ENCODE data around the gene C1QTNF2. TPM values are rescaled to one million over a fixed set of nuclear protein-coding genes. Genes with fewer than 3 reads are reported as not detected.

C1QTNF2 gene
- total and polyA plus RNA-seq, 2 of the 8 experiments (the other 6 are each of a cell fraction or from before 2014, with no cell fraction given) = 1.0 to 2.0 TPM

DNA sequence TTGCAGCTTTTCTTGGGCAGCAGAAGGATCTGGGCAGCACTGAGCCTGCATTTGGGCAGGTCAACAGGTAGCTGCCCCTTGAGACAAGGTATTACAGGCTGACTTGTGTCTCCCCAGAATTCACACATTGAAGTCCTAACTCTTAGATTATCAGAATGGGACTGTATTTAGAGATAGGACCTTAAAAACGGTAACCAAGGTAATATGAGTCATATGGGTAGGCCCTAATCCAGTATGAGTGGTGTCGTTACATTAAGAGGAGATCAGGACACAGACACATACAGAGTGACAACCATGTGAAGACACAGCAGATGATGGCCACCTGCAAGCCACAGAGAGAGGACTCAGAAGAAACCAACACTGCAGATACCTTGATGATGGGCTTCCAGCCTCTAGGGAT lies 3.2 kb downstream of the C1QTNF2 start:
- Histone ChIP-seq H2BK15ac (ENCODE audit: low read length) (no peak overlapping the region), H3K36me3 (ENCODE audit: control insufficient read depth in 2 of 4, insufficient read depth in 4 of 4, low read length in 3 of 4) (no peaks in the 10 kb centered on the region), H2BK20ac (ENCODE audit: low read length) (no peak overlapping the region), H4K5ac (ENCODE audit: insufficient read length, low read depth, low read length) (no peak overlapping the region), H4K20me1 (replicated peaks in 1 of 2; ENCODE audit: control insufficient read depth in 1 of 2, insufficient read depth in 2 of 2, low read length in 2 of 2) (no peaks in the 10 kb centered on the region), H3K23me2 (ENCODE audit: low read depth, low read length) (0 out of 2 replicates have a peak, but pooled peaks cover 4% of the 10 kb centered on the region), H3K27me3 (replicated peaks in 1 of 4; ENCODE audit: control insufficient read depth in 3 of 4, extremely low read depth in 1 of 4, insufficient read depth in 3 of 4, low read length in 3 of 4) (peaks cover 1 to 15% (median 10%) of the 10 kb centered on the region in 4 experiments), H3K4me1 (replicated peaks in 1 of 4; ENCODE audit: control insufficient read depth in 3 of 4, insufficient read depth in 4 of 4, low read length in 3 of 4) (peaks cover 3 to 5% (median 4%) of the 10 kb centered on the region in 4 experiments; a peak in 4 of 7 replicates), H3K4me3 (ENCODE audit: extremely low read depth in 1 of 4, insufficient read depth in 2 of 4, low read depth in 3 of 4, low read length in 4 of 4) (no peak overlapping the region), H2BK120ac (replicated peaks; ENCODE audit: low read depth, low read length) (no peak overlapping the region), H2AFZ (ENCODE audit: low read length) (no peak overlapping the region), H3K18ac (ENCODE audit: extremely low read depth, low read length) (no peak overlapping the region), H2AK5ac (ENCODE audit: low read depth, low read length) (no peak overlapping the region), H3K79me1 (ENCODE audit: low read depth, low read length) (no peaks in the 10 kb centered on the region), H3K4ac (replicated peaks; ENCODE audit: insufficient read length, low read depth, low read length) (no peak overlapping the region), H3K79me2 (ENCODE audit: control insufficient read depth in 1 of 2, insufficient read depth in 2 of 2, low read length in 2 of 2) (no peaks in the 10 kb centered on the region), H4K8ac (ENCODE audit: extremely low read depth, insufficient read depth, low read length) (no peak overlapping the region), H3K9ac (replicated peaks in 1 of 4; ENCODE audit: extremely low read depth in 1 of 4, low read depth in 3 of 4, low read length in 3 of 4) (no peak overlapping the region), H3K56ac (replicated peaks; ENCODE audit: insufficient read length, low read depth, low read length) (no peak overlapping the region), H2BK12ac (ENCODE audit: low read depth, low read length) (no peak overlapping the region), H3K27ac (ENCODE audit: low read depth, low read length) (no peak overlapping the region), H3K4me2 (ENCODE audit: insufficient read depth in 1 of 2, low read depth in 2 of 2, low read length in 2 of 2) (no peak overlapping the region), H3K23ac (ENCODE audit: insufficient read length) (no peak overlapping the region), H2BK5ac (ENCODE audit: low read depth, low read length) (no peak overlapping the region), H3K14ac (ENCODE audit: insufficient read length) (no peak overlapping the region), H3K9me3 (ENCODE audit: insufficient read depth in 2 of 2, low read depth in 1 of 2, low read length in 1 of 2) (no peaks in the 10 kb centered on the region), H4K91ac (replicated peaks; ENCODE audit: insufficient read length, low read length) (no peak overlapping the region)
- FAIRE-seq (no peak), DNase-seq (ENCODE audit: low read depth in 1 of 2, low spot score in 2 of 2) (no peak)
- TF ChIP-seq POLR2AphosphoS5 (IDR thresholded peaks at IDR 0.05; ENCODE audit: low read depth, low read length) (no peak), JUND (IDR thresholded peaks at IDR 0.05; ENCODE audit: low read length) (no peak), GABPA (IDR thresholded peaks at IDR 0.05; ENCODE audit: borderline replicate concordance, insufficient read depth, low read length) (no peak), SIRT6 (IDR thresholded peaks at IDR 0.05; ENCODE audit: low read length) (no peak), HDAC6 (IDR thresholded peaks at IDR 0.05; ENCODE audit: low read depth, low read length) (no peak), BACH1 (IDR thresholded peaks at IDR 0.05; ENCODE audit: low read length) (no peak), RBBP5 (IDR thresholded peaks at IDR 0.05; ENCODE audit: borderline replicate concordance, low read depth, low read length) (no peak), RFX5 (IDR thresholded peaks at IDR 0.05; ENCODE audit: borderline replicate concordance, low read depth, low read length) (no peak), EZH2 (IDR thresholded peaks at IDR 0.05; ENCODE audit: low read depth, low read length, severe bottlenecking) (no peak), ASH2L (IDR thresholded peaks at IDR 0.05; ENCODE audit: low read length) (no peak), POLR2A (IDR thresholded peaks at IDR 0.05; ENCODE audit: control extremely low read depth in 1 of 2, low read depth in 2 of 2, low read length in 2 of 2) (no peak), CTBP2 (IDR thresholded peaks at IDR 0.05; ENCODE audit: borderline replicate concordance, insufficient read depth, insufficient read length, low read length) (no peak)
- ChIA-PET POLR2A (ENCODE audit: partially characterized antibody) (no interaction called here), CTCF (ENCODE audit: partially characterized antibody) (interaction anchor here (1.3 to 3.4 kb wide), 8 partner anchors 11 to 345 kb away, joined by 3 to 11 read pairs (median 5); no protein-coding TSS in a partner anchor)
- 86% methylated on average over 2 of the region's 2 CpGs; no CpG with 5 or more reads in 1 of the 2 experiments for WGBS, 2 experiments (ENCODE audit: extremely low coverage in 1 of 2, insufficient coverage in 1 of 2, insufficient read length in 1 of 2, insufficient replicate concordance in 2 of 2, low coverage in 1 of 2, low lambda C conversion rate in 2 of 2, missing lambda C conversion rate in 1 of 2)
